Right cardiac atrium (tissue), 5 donors: Measurements from ENCODE around the gene ATP6V1A. TPM values are rescaled to one million over a fixed set of nuclear protein-coding genes. Genes with fewer than 3 reads are reported as not detected.

Source experiments
- ATAC-seq, 2 donors: fragments of 200-7000 bp; cut with Tn5 transposase; one replicate each; pipeline versions ENCODE4 v1.8.0 to v1.9.1; 2020; ENCODE audit warnings: moderate library complexity in 2 of 2, mild to moderate bottlenecking in 1 of 2
- DNase-seq, 3 donors: peaks; one replicate each; pipeline ENCODE4 v3.0.0-alpha.2; 2020
- H3K27ac ChIP-seq: one replicate; pipeline ENCODE4 v1.5.1; 2013; ENCODE audit warnings: mild to moderate bottlenecking, low read length, control low read depth, moderate library complexity
- H3K27me3 ChIP-seq: one replicate; pipeline ENCODE4 v1.6.1; 2013; ENCODE audit not compliant: control insufficient read depth, insufficient read depth
- H3K4me1 ChIP-seq: one replicate; pipeline ENCODE4 v1.6.1; 2013; ENCODE audit warnings: low read length; ENCODE audit not compliant: control insufficient read depth, insufficient read depth
- H3K4me3 ChIP-seq: one replicate; pipeline ENCODE4 v1.5.1; 2013; ENCODE audit warnings: low read length, control low read depth
- H3K9me3 ChIP-seq: one replicate; pipeline ENCODE4 v1.6.1; 2013; ENCODE audit warnings: low read length; ENCODE audit not compliant: control insufficient read depth
- WGBS: extraction: QIAGEN DNeasy Blood & Tissue Kit; methylation state at CpG from one replicate; pipeline ENCODE4 v1.1.7; 2013; 5-methylcytosine and 5-hydroxymethylcytosine counted together
- intact Hi-C, 4 donors: fragments of 100-400 bp; cut with DNase I; formaldehyde crosslinking; loops; one replicate each; pipeline versions ENCODE4 v1.11.0 to v1.14.0; 2022 to 2023
- long read RNA-seq, 4 donors: library from polyadenylated mRNA; unstranded; transcript quantifications; one replicate each; pipeline ENCODE4 v2.0.0, GENCODE V29; 2020 to 2021
- polyA plus RNA-seq: library from polyadenylated mRNA; stranded (reverse); fragments of 200-250 nt; gene quantifications from one replicate; pipeline ENCODE4 v1.2.3, GENCODE V29; 2013
- total RNA-seq, 4 donors: library from RNA; stranded (reverse); fragmentation: NEBNext Ultra II Directional; extraction: Animal tissue kit (Norgen Biotek cat#: 25700); gene quantifications; one replicate each; pipeline ENCODE4 v1.2.1, GENCODE V29; 2021
- donor health status: healthy with polysubstance abuse.
- donor health status: DM: no; HTN: yes; CAD: no.
- donor health status: DM: no; HTN: no; CAD: no.
- donor health status: DM: no; HTN: yes; CAD: no; lungs with severe emphysema.
- donor health status: DM: yes; HTN: yes; CAD: no.

Gene ATP6V1A
- total RNA-seq (10 to 100 TPM; 24.0 to 29.0 (median 27.3) TPM), polyA plus RNA-seq (9.1 TPM)
- long read RNA-seq, donor 1, full-length matches to known transcripts, result 9 of 13 reads
- long read RNA-seq, donor 1, partial matches to known transcripts, result 2 of 13 reads
- long read RNA-seq, donor 1, other reads (novel, unspliced or antisense), result 2 of 13 reads
- long read RNA-seq, donor 2, full-length matches to known transcripts, result 2 of 3 reads
- long read RNA-seq, donor 2, partial matches to known transcripts, result 0 of 3 reads
- long read RNA-seq, donor 2, other reads (novel, unspliced or antisense), result 1 of 3 reads
- long read RNA-seq, donor 3, full-length matches to known transcripts, result 86 of 99 reads
- long read RNA-seq, donor 3, partial matches to known transcripts, result 8 of 99 reads
- long read RNA-seq, donor 3, other reads (novel, unspliced or antisense), result 5 of 99 reads
- long read RNA-seq, donor 4, full-length matches to known transcripts, result 2 of 5 reads
- long read RNA-seq, donor 4, partial matches to known transcripts, result 3 of 5 reads
- long read RNA-seq, donor 4, other reads (novel, unspliced or antisense), result 0 of 5 reads

GRCh38 chr3:113746548-113747282 is at the start of gene ATP6V1A:
ATP6V1A (plus strand) TSS chr3:113747035; CDS start chr3:113778754, 31,719 bp downstream.
- no peaks in the 10 kb centered on the region for H3K27me3 ChIP-seq
- DNase-seq, result peak; percentile 90 to 93 (median 92)
- peaks cover 4% of the 10 kb centered on the region for H3K4me1 ChIP-seq
- no peaks in the 10 kb centered on the region for H3K9me3 ChIP-seq
- under 1% methylated on average over 34 of the region's 34 CpGs for WGBS
- H3K4me3 ChIP-seq, result peak within 1 kb of the TSS; percentile 90
- H3K27ac ChIP-seq, result peak within 1 kb of the TSS; percentile 93
- intact Hi-C loops, result no loop called here
- peak; percentile 87 for ATAC-seq

GRCh38 chr3:113697500-113698090 is 49.2 kb upstream of the ATP6V1A start:
- WGBS, result 6% methylated on average over 10 of the region's 10 CpGs
- peak overlapping the region; percentile 90 for H3K4me3 ChIP-seq
- H3K27me3 ChIP-seq, result no peaks in the 10 kb centered on the region
- intact Hi-C loops, result no loop called here
- peak overlapping the region; percentile 87 for H3K27ac ChIP-seq
- H3K9me3 ChIP-seq, result no peaks in the 10 kb centered on the region
- DNase-seq (no peak), ATAC-seq (no peak)
- H3K4me1 ChIP-seq, result no peaks in the 10 kb centered on the region

GRCh38 chr3:113698213-113698742 is 48.6 kb upstream of the ATP6V1A start:
- WGBS, result 74% methylated on average over 6 of the region's 6 CpGs
- no peaks in the 10 kb centered on the region for H3K4me1 ChIP-seq
- no peak overlapping the region for H3K4me3 ChIP-seq
- no peaks in the 10 kb centered on the region for H3K27me3 ChIP-seq
- DNase-seq (no peak), ATAC-seq (no peak)
- H3K27ac ChIP-seq, result peak overlapping the region; percentile 36
- H3K9me3 ChIP-seq, result no peaks in the 10 kb centered on the region
- intact Hi-C loops, result no loop called here

- no peaks in the 10 kb centered on the region for H3K27me3 ChIP-seq
- DNase-seq, result peak; percentile 22 to 66 (median 59)
- H3K4me1 ChIP-seq, result no peaks in the 10 kb centered on the region
- no peak for ATAC-seq
- H3K9me3 ChIP-seq, result no peaks in the 10 kb centered on the region
- peak overlapping the region; percentile 11 for H3K4me3 ChIP-seq
- peak overlapping the region; percentile 3 for H3K27ac ChIP-seq
- intact Hi-C loops, result no loop called here
- 14% methylated on average over 24 of the region's 24 CpGs for WGBS
Measured at GRCh38 chr3:113698956-113699355, 47.9 kb upstream of the ATP6V1A start.

GRCh38 chr3:113707835-113708234 is 39.0 kb upstream of the ATP6V1A start:
- no peak for ATAC-seq
- Histone ChIP-seq H3K27ac (no peak overlapping the region), H3K9me3 (no peaks in the 10 kb centered on the region), H3K27me3 (no peaks in the 10 kb centered on the region), H3K4me1 (no peaks in the 10 kb centered on the region), H3K4me3 (no peak overlapping the region)
- no peak for DNase-seq
- intact Hi-C loops, result no loop called here
- WGBS, result 96% methylated on average over 4 of the region's 4 CpGs

- 45% methylated on average over 3 of the region's 3 CpGs for WGBS
- H3K4me1 ChIP-seq, result no peaks in the 10 kb centered on the region
- intact Hi-C loops, result no loop called here
- H3K27me3 ChIP-seq, result no peaks in the 10 kb centered on the region
- H3K4me3 ChIP-seq, result no peak overlapping the region
- ATAC-seq (no peak), DNase-seq (no peak)
- no peaks in the 10 kb centered on the region for H3K9me3 ChIP-seq
- H3K27ac ChIP-seq, result no peak overlapping the region
Measured at GRCh38 chr3:113712129-113712528, 34.7 kb upstream of the ATP6V1A start.

GRCh38 chr3:113714702-113715101 is 32.1 kb upstream of the ATP6V1A start:
- no peak for ATAC-seq
- no peak for DNase-seq
- Histone ChIP-seq H3K4me1 (no peaks in the 10 kb centered on the region), H3K27ac (no peak overlapping the region), H3K27me3 (no peaks in the 10 kb centered on the region), H3K9me3 (no peaks in the 10 kb centered on the region), H3K4me3 (no peak overlapping the region)
- intact Hi-C loops, result no loop called here
- 52% methylated on average over 1 of the region's 1 CpG for WGBS

- intact Hi-C loops, result no loop called here
- WGBS, result 96% methylated on average over 3 of the region's 3 CpGs
- H3K4me1 ChIP-seq, result no peaks in the 10 kb centered on the region
- H3K9me3 ChIP-seq, result no peaks in the 10 kb centered on the region
- no peaks in the 10 kb centered on the region for H3K27me3 ChIP-seq
- no peak overlapping the region for H3K4me3 ChIP-seq
- DNase-seq (no peak), ATAC-seq (no peak)
- no peak overlapping the region for H3K27ac ChIP-seq
Measured at GRCh38 chr3:113717308-113717707, 29.5 kb upstream of the ATP6V1A start.

- Histone ChIP-seq H3K27me3 (no peaks in the 10 kb centered on the region), H3K4me3 (no peak overlapping the region), H3K27ac (no peak overlapping the region), H3K9me3 (no peaks in the 10 kb centered on the region), H3K4me1 (no peaks in the 10 kb centered on the region)
- ATAC-seq (no peak), DNase-seq (no peak)
- intact Hi-C loops, result no loop called here
- WGBS, result 98% methylated on average over 3 of the region's 3 CpGs
Measured at GRCh38 chr3:113717818-113718217, 29.0 kb upstream of the ATP6V1A start.

- intact Hi-C loops, result no loop called here
- H3K4me3 ChIP-seq, result no peak overlapping the region
- no peaks in the 10 kb centered on the region for H3K4me1 ChIP-seq
- no peak for DNase-seq
- no peaks in the 10 kb centered on the region for H3K9me3 ChIP-seq
- no peak for ATAC-seq
- no peak overlapping the region for H3K27ac ChIP-seq
- H3K27me3 ChIP-seq, result no peaks in the 10 kb centered on the region
- 92% methylated on average over 1 of the region's 1 CpG for WGBS
Measured at GRCh38 chr3:113719294-113719693, 27.5 kb upstream of the ATP6V1A start.
